Activated CD8-positive, alpha-beta memory T cell treated with anti-CD3 and anti-CD28 coated beads for 4 hours (primary cell): ENCODE results near the gene LGALS4.
"Not testable (repeated sequence)": the region's sequence is repeated elsewhere in the genome, so short reads cannot be mapped to it uniquely, and the experiment has no call there.

Experiments used
- DNase-seq, 2 donors: peaks; one replicate each; pipeline ENCODE4 v3.0.0-alpha.2; 2020; ENCODE audit warnings: low read depth in 2 of 2

The LGALS4 gene

DNA sequence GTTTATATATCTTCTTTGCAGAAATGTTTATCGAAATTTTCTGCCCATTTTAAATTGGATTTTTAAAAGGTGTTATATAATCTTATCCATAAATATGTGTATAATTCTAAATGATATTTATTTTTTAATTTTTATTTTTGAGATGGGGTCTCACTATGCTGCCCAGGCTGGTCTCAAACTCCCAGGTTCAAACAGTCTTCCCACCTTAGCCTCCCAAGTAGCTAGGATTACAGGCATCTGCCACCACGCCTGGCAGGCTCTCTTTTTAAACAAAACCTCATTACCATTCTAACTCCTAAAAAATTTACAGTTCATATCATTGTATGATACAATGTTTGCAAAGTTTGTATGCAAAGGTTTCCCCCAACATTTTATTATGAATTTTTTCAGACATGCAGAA is 16.6 kb downstream of the LGALS4 start:
- DNase-seq, result no peak

GRCh38 chr19:38795549-38795948 is 17.2 kb downstream of the LGALS4 start:
- DNase-seq, result no peak

DNA sequence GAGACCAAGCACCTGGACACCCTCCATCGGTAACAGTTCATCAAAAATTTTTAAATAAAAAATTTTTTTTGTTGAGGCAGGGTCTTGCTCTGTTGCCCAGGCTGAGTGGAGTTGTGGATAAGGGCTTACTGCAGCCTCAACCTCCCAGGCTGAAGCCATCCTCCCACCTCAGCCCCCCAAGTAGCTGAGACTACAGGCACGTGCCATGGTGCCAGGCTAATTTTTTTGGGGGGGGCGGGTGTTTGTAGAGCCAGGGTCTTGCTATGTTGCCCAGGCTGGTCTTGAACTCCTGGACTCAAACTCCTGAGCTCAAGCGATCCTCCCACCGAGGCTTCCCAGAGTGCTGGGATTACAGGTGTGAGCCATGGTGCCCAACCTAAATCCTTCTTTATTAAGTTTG is 19.1 kb downstream of the LGALS4 start:
- no peak for DNase-seq

DNA sequence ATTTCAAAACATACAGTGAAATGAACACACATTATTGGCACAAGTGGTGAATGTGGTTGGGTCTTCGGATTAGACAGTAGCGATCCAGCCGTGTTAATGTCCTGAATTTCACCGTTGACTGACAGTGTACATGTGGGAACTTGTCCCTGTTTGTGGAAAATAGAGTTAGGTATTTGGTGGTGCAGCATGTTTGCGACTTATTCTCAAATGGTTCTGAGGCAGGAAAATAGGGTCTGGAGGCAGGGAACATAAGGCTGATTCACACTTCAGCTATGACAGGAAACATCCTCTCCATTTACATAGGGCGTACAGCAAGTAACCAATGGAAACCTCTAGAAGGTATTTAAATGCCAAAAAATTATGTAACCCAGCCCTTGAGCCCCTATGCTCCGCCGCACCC is 19.6 kb downstream of the LGALS4 start:
- DNase-seq, result no peak

DNA sequence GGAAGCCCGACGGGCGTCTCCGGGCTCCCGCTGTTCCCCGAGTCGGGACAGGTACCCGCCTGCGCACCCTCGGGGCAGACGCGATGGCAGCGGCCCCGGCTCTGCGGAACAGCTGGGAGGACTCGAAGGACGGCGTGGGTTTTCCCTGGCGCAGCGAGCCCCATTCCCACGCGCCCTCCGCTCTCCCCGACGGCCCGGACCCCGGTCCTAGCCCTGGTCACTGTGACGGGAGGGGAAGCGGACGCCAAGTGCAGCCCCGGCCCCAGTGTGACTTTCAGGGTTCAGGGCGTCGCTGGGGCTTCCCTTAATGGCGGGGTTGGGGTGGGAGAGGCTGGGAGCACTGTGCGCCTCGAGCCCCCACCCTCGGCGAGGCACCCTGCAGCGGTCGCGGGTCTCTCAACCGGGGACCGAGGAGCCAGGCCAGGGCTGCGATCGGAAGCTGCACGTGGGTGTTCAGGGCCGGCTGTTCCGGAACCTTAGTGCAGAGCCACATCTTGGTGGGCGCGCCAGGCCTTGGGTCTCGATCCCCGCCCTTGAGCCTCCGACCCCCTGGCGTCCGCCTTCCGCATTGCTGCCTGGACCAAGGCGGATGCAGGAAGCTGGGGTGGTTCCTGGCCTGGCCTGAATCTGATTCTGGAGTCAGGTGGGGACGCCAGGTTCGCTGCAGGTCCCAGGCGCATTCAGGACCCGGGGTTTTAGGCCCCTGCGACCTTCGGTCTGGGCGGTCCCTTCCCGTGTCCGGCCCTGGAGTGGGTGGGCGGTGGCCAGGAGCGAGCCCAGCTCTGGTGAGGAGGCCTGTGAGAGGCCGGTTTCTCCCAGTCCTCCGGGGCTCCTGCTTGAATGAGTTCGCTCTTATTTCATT is 20.3 kb downstream of the LGALS4 start:
- peak in 1 of 2 donors; percentile 3 for DNase-seq

DNA sequence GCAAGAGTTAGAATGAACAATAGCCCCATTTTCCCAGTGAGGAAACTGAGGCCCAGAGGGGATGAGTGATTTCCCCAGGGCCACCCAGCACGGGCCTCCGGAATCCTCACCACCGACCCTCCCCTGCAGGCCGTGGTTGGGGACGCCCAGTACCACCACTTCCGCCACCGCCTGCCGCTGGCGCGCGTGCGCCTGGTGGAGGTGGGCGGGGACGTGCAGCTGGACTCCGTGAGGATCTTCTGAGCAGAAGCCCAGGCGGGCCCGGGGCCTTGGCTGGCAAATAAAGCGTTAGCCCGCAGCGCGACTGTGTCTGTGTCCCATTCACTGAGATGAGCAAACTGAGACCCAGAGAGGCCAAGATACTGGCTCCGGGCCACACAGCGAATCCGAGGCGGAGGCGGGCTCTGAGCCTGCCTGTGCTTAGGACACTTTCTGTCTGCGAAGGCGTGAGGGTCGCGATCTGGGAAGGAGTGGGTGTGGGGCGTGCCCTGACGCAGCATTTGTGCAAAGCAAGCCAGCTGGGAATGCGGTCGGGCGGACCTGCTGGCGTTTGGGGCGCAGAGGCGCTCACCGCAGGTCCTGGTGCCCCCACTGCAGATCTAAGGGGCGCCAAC is 21.2 kb downstream of the LGALS4 start:
- not testable (repeated sequence) for DNase-seq

- DNase-seq, result not testable (repeated sequence)
Measured at GRCh38 chr19:38790507-38791403, 22.0 kb downstream of the LGALS4 start.

DNA sequence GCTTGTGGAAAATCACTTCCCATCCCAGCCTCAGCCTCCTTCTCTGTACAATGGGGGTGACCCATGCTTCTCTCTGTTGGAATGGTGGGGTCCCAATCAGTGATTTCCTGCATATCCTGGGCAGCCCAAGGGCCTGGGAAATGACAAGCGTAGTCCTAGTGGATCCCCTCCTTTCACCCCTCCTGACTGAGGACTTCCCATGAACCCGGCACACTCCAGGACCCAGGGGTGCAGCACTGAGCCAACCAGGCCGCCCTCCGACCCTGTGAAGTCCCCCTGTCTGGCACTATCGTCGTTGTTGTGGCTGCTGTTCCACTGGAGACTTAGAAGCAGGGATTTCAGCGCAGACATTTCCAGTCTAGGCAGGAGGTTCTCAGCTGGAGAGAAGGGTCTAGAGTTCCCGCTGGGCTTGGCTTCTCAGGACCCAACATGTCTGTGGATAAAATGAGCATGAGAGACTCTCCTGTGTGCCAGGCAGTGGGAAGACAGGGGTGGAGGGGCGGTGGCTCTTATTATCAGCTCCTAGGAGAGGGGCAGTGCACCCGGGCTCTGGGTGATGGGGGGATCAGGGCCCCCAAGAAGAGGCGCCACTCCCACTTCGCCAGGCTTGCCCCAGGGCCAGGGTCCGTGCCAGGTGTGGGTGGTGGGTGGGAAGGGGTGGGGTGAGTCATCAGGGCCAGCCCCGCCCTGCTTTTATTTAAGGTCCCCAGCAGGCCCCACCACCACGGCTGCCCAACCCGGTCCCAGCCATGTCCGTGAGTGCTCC is 24.1 kb downstream of the LGALS4 start, which contains the start of gene LGALS7B:
TSS of gene LGALS7B (plus strand) at position 723 of the 766 bp plus-strand sequence. CDS start at position 750, 27 bp downstream.
- DNase-seq, result no peak

- DNase-seq, result no peak
Measured at GRCh38 chr19:38786572-38787265, 26.0 kb downstream of the LGALS4 start.

- DNase-seq, result not testable (repeated sequence)
Measured at GRCh38 chr19:38786061-38786460, 26.7 kb downstream of the LGALS4 start.

DNA sequence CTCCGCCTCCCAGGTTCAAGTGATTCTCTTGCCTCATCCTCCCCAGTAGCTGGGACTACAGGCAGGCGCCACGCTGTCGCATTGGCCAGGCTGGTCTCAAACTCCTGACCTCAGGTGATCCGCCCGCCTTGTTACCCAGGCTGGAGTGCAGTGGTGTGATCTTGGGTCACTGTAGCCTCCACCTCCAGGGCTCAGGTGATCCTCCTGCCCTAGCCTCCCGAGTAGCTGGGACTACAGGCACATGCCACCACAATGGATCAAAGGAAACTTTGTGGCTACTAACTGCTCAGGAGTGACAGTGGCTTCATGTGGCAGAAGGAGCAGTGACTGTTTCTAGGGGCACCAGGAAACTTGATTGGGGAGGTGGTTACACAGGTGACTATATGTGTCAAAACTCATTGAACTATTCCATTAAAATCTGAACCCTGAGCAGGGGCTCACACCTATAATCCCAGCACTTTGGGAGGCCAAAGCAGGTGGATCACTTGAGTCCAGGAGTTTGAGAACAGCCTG is 27.5 kb downstream of the LGALS4 start:
- DNase-seq, result no peak

DNA sequence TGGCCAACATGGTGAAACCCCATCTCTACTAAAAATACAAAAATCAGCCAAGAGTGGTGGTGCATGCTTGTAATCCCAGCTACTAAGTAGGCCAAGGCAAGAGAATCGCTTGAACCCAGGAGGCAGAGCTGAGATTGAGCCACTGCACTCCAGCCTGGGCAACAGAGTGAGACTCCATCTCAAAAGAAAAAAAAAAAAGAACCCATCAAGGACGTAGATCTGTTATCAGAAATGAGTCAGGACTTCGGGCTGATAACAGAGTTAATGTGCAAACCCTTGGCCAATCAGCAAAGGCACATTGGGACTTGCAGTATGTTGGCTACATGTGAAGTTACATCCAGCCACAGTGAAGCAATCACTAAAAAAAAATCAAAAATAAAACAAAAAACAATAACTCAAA is 28.5 kb downstream of the LGALS4 start:
- DNase-seq, result no peak

DNA sequence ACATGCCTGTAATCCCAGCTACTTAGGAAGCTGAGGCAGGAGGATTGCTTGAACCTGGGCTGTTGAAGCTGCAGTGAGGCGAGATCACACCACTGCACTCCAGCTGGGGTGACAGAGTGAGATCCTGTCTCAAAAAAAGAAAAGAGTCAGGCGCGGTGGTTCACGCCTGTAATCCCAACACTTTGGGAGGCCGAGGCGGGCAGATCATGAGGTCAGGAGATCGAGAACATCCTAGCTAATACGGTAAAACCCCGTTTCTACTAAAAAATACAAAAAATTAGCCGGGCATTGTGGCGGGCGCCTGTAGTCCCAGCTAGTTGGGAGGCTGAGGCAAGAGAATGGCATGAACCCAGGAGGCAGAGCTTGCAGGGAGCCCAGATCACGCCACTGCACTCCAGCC is 30.5 kb downstream of the LGALS4 start:
- not testable (repeated sequence) for DNase-seq

DNA sequence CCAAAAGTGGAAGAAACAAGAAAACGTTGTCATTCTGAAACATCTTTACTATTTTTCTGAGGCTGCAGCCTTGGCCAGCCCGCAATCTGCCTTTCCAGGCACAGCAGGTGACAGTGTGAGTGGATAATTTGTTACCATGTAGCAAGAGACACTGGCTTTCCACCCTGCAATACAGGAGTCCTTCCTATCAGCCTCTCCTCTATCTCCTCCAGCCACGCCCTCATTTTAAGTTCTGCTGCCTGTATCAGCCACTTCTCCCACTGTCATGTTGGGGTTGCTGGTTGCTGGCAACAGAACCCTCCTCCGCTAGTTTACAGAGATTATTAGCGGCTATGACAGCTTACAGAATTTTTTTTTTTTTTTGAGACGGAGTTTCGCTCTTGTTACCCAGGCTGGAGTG is 31.7 kb downstream of the LGALS4 start:
- no peak for DNase-seq

- no peak for DNase-seq
Measured at GRCh38 chr19:38780443-38780842, 32.3 kb downstream of the LGALS4 start.

DNA sequence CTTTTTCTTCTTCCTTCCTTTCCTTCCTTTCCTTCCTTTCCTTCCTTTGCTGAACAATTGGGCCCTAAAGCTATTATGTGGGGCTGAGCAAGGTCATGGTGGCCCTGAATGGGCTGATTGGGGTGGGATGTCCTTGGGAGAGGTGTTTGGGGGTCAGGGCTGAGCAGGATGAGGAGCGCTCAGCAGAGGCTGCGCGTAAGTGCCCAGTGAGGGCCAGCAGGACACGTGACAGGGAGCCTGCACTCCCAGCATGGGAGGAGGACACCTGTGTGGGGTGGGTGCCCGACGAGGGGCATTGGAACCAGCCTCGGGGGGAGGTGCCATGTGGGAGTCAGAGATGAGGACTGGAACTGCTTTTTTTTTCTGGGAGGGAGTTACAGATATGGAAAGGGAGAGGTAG is 34.0 kb downstream of the LGALS4 start:
- DNase-seq, result no peak

DNA sequence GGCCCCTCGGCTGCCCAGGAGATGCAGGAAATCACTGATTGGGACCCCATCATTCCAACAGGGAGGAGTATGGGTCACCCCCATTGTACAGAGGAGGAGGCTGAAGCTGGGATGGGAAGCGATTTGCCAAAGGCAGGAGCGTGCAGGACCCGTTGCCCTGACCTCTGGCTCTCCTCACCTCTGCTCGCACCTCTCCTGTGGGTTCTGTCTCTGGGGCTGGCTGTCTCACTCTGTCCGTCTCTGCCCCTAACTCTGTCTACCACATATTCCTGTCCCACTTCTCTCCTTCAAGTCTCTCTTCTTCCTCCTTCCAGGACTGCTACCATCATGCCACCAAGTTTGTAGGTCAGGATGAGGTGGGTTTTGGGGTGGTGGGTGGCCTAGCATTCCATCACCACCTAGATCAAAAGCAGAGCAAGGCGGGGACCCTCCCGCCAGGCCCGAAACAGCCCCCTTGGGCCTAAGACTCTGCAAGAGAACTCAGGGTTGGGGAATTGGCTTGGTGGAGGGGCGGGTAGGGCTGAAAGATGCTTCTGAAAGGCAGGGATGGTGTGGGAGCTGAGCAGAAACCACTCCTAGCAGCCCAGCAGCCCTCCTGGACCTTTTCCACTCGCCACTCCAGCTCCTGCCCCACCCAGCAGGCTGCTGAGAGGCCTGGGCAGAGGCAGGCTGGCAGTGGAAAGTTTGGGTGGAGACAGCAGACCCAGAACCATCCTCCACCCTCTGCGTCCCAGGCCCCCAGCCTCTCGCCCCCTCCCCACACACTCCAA is 38.4 kb downstream of the LGALS4 start:
- no peak for DNase-seq

DNA sequence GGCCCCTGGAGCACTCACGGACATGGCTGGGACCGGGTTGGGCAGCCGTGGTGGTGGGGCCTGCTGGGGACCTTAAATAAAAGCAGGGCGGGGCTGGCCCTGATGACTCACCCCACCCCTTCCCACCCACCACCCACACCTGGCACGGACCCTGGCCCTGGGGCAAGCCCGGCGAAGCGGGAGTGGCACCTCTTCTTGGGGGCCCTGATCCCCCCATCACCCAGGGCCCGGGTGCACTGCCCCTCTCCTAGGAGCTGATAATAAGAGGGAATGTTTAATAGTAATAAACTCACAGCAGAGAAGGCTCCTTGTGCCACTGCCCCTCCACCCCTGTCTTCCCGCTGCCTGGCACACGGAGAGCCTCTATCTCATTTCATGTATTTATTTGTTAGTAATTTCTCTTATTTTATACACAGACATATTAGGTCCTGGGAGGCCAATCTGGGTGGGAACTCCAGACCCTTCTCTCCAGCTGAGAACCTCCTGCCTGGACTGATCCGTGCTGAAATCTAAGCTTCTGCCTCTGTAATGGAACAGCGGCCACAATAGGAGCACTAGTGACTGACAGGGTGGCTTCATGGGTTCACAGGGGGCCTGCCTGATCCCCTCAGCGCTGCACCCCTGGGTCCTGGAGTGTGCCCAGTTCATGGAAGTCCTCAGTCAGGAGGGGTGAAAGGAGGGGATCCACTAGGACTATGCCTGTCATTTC is 39.1 kb downstream of the LGALS4 start, which contains the start of gene LGALS7:
TSS of gene LGALS7 (minus strand) at position 49 of the 709 bp plus-strand sequence. CDS start at position 24, 25 bp downstream.
- DNase-seq, result no peak

DNA sequence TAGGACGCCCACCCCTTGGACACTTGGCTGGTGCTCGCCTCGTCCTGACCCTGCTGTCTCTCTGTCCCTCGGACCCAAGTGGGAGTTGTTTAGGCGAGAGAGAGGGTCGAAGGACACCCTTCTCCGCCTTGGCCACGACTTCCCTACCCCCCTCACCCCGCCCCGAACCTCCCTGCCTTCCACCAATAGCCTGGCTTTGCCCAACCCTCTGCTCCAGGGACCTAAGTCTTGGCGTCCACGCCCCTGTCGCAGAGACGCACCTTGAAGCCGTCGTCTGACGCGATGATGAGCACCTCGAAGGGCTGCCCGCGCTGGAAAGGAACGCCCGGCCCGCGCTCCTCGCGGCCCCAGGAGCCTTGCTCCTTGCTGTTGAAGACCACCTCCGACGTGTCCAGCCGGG is 41.2 kb downstream of the LGALS4 start:
- DNase-seq, result not testable (repeated sequence)
